Sigmoid colon (tissue), 4 donors: ENCODE results near the gene SAMD9.

Source experiments
- EP300 ChIP-seq, 4 donors: sonication (generic); formaldehyde crosslinking; IDR thresholded peaks; one replicate each; pipeline ENCODE4 v1.6.1; 2017; ENCODE audit warnings: antibody characterized with exemption in 4 of 4
- TF ChIP-seq, protein P1 (sequence below), 4 experiments: fragments of 450-650 bp in 3 of 4; fragments of 200-600 bp in 1 of 4; IDR thresholded peaks; one replicate each; pipeline ENCODE4 v1.5.1; 2016 to 2019; ENCODE audit warnings: antibody characterized with exemption in 4 of 4, mild to moderate bottlenecking in 3 of 4, moderate library complexity in 2 of 4

DNA sequence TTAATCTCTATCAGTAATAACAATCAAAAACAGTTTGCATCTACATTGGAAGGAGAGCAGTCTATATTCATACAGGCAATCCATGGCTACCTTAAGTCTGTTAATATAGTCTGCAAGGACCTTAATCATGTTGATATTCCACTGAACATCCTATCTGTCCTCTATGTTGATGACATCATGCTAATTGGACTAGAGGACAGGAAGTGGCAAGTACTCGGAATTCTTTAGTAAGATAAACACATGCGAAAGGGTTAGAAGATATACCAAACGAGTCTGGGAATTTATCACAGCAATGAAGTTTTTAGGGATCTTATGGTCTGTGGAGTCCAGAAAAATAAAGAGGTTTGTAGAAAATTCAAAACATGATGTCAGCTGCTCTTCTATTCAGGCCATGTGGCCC, 41.7 kb upstream of the SAMD9 start:
- no peak for TF ChIP-seq EP300 (IDR thresholded peaks at IDR 0.05)
- TF ChIP-seq, protein P1, sequence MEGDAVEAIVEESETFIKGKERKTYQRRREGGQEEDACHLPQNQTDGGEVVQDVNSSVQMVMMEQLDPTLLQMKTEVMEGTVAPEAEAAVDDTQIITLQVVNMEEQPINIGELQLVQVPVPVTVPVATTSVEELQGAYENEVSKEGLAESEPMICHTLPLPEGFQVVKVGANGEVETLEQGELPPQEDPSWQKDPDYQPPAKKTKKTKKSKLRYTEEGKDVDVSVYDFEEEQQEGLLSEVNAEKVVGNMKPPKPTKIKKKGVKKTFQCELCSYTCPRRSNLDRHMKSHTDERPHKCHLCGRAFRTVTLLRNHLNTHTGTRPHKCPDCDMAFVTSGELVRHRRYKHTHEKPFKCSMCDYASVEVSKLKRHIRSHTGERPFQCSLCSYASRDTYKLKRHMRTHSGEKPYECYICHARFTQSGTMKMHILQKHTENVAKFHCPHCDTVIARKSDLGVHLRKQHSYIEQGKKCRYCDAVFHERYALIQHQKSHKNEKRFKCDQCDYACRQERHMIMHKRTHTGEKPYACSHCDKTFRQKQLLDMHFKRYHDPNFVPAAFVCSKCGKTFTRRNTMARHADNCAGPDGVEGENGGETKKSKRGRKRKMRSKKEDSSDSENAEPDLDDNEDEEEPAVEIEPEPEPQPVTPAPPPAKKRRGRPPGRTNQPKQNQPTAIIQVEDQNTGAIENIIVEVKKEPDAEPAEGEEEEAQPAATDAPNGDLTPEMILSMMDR (IDR thresholded peaks at IDR 0.05) = no peak
